K562 (cell line): ENCODE measurements around the gene MDH2. TPM values are rescaled to one million over a fixed set of nuclear protein-coding genes. Genes with fewer than 3 reads are reported as not detected.
A peak's percentile ranks its signal among the peaks of the same experiment; 100 is the strongest.

Source experiments
- AFF1 ChIP-seq, 2 experiments: fragments of 450-650 bp; IDR thresholded peaks; 2 replicates each; pipeline ENCODE4 v1.6.1; 2018; ENCODE audit warnings: mild to moderate bottlenecking in 2 of 2, low read depth in 1 of 2; ENCODE audit not compliant: partially characterized antibody in 2 of 2
- CBX2 ChIP-seq: fragments of 200-600 bp; sonication (generic); IDR thresholded peaks from one replicate; pipeline ENCODE4 v1.6.1; 2012; ENCODE audit warnings: mild to moderate bottlenecking, low read length, inconsistent platforms; ENCODE audit not compliant: insufficient read depth, poor library complexity, severe bottlenecking
- ELF1 ChIP-seq: fragments of 200-800 bp; sonication (Bioruptor generic); IDR thresholded peaks from 2 replicates; pipeline ENCODE4 v1.6.1; 2016; ENCODE audit warnings: missing genetic modification characterization, missing compliant biosample characterization
- ETS2 ChIP-seq: IDR thresholded peaks from 2 replicates; pipeline ENCODE4 v1.6.1; 2016; ENCODE audit warnings: borderline replicate concordance, missing genetic modification characterization, mild to moderate bottlenecking, moderate library complexity, missing compliant biosample characterization; ENCODE audit not compliant: poor library complexity, severe bottlenecking
- HNRNPK ChIP-seq: fragments of 200-400 bp; formaldehyde crosslinking; IDR thresholded peaks from one replicate; pipeline ENCODE4 v1.6.1; 2018; ENCODE audit warnings: mild to moderate bottlenecking, low read depth, low read length; ENCODE audit not compliant: poor library complexity, severe bottlenecking
- HNRNPLL ChIP-seq: fragments of 200-400 bp; formaldehyde crosslinking; IDR thresholded peaks from 2 replicates; pipeline ENCODE4 v1.6.1; 2017; ENCODE audit warnings: low read length, low read depth, mild to moderate bottlenecking; ENCODE audit not compliant: poor library complexity, severe bottlenecking
- IFI16 ChIP-seq: fragments of 250-450 bp; sonication (Bioruptor Pico); IDR thresholded peaks from 2 replicates; pipeline ENCODE4 v2.1.2; 2022; ENCODE audit warnings: mild to moderate bottlenecking, inconsistent platforms
- MAFG ChIP-seq: fragments of 450-650 bp; conservative IDR thresholded peaks from 2 replicates; pipeline ENCODE4 v1.6.1; 2016; ENCODE audit warnings: missing genetic modification characterization, missing compliant biosample characterization
- MCM2 ChIP-seq: fragments of 450-650 bp; IDR thresholded peaks from 2 replicates; pipeline ENCODE4 v1.6.1; 2017; ENCODE audit warnings: low read depth, mild to moderate bottlenecking
- PCBP1 ChIP-seq: fragments of 200-400 bp; formaldehyde crosslinking; IDR thresholded peaks from 2 replicates; pipeline ENCODE4 v1.6.1; 2018; ENCODE audit warnings: mild to moderate bottlenecking, low read depth, low read length; ENCODE audit not compliant: poor library complexity, severe bottlenecking
- POLR3G ChIP-seq: IDR thresholded peaks from 2 replicates; pipeline ENCODE4 v1.6.1; 2011; ENCODE audit not compliant: insufficient read length, insufficient replicate concordance; ENCODE audit errors: extremely low read depth
- SAFB ChIP-seq: fragments of 200-400 bp; formaldehyde crosslinking; IDR thresholded peaks from 2 replicates; pipeline ENCODE4 v1.6.1; 2017; ENCODE audit warnings: low read depth, low read length, borderline replicate concordance
- TFE3 ChIP-seq: fragments of 450-650 bp; formaldehyde crosslinking; IDR thresholded peaks from 2 replicates; pipeline ENCODE4 v1.4.0; 2020; ENCODE audit warnings: mild to moderate bottlenecking, mixed read lengths
- ZNF124 ChIP-seq: sonication (generic); formaldehyde crosslinking; IDR thresholded peaks from 2 replicates; pipeline ENCODE4 v1.8.1; 2022; ENCODE audit warnings: missing genetic modification reagents
- ZNF561 ChIP-seq: fragments of 450-650 bp; formaldehyde crosslinking; conservative IDR thresholded peaks from 2 replicates; pipeline ENCODE4 v1.4.0; 2020; ENCODE audit warnings: mild to moderate bottlenecking, moderate library complexity
- ZNF76 ChIP-seq: fragments of 250-450 bp; sonication (Bioruptor Pico); IDR thresholded peaks from 2 replicates; pipeline ENCODE4 v1.4.0; 2020; ENCODE audit warnings: mild to moderate bottlenecking, moderate library complexity, borderline replicate concordance
- ZNF778 ChIP-seq: fragments of 450-650 bp; formaldehyde crosslinking; IDR thresholded peaks from 2 replicates; pipeline ENCODE4 v1.4.0; 2020; ENCODE audit warnings: mild to moderate bottlenecking, moderate library complexity
- ZNF785 ChIP-seq: fragments of 250-450 bp; sonication (Bioruptor Pico); IDR thresholded peaks from 2 replicates; pipeline ENCODE4 v1.4.0; 2020; ENCODE audit warnings: mild to moderate bottlenecking
- polyA plus RNA-seq, 8 experiments: library from polyadenylated mRNA; depleted of rRNA in 4 of 8; stranded (reverse) in 5 of 8; unstranded in 3 of 8; fragments of >200 nt; fragmentation: Nextera tagmentation in 2 of 8; fragmentation: Illumina TruSeq in 1 of 8; extraction: Ambion mirVana in 2 of 8; extraction: Trizol in 1 of 8; gene quantifications; 2 replicates each; pipeline versions ENCODE4 v1.2.1 to v1.2.3, GENCODE V29; 2011 to 2014; ENCODE audit warnings: inconsistent platforms in 1 of 8, missing spikeins in 1 of 8
- total RNA-seq, 7 experiments: library from RNA; depleted of rRNA in 6 of 7; stranded (reverse); fragments of >200 nt in 6 of 7; fragmentation: Illumina TruSeq in 2 of 7; extraction: Trizol in 2 of 7; gene quantifications; 2 replicates each; pipeline versions ENCODE4 v1.2.1 to v1.2.3, GENCODE V29; 2011 to 2021; ENCODE audit warnings: low replicate concordance in 1 of 7
- TF ChIP-seq, protein P1 (sequence below), 2 experiments: fragments of 450-650 bp; conservative IDR thresholded peaks; 2 replicates each; pipeline ENCODE4 v1.6.1; 2017; ENCODE audit warnings: mild to moderate bottlenecking in 2 of 2, moderate library complexity in 2 of 2

MDH2 gene
- total and polyA plus RNA-seq, 9 of the 15 experiments (the other 6 are each of a cell fraction or from before 2014, with no cell fraction given) = 106 to 701 (median 242) TPM

DNA sequence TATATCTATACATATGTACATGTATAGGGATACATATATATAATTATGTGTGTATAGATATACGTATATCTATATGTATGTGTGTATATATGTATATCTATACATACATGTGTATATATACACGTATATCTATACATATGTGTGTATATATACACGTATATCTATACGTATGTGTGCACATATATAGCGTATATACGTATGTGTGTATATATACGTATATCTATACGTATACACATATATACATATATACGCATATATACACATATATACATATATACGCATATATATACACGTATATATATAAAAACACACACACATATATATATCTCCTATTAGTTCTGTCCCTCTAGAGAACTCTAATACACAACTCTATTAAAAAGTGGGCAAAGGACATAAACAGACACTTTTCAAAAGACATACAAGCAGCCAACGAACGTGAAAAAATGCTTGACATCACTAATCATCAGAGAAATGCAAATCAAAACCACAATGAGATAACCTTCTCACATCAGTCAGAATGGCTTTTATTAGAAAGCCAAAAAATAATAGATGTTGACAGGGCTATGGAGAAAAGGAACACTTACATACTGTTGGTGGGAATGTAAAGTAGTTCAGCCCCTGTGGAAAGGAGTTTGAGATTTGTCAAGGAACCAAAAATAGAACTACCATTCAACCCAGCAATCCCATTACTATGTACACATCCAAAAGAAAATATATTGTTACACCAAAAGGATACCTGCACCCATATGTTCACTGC, 31.5 kb upstream of the MDH2 start (continued):
- TF ChIP-seq TFE3 (CRISPR knock-in tag) (no peak; the same call in 1 of the 2 replicates), ZNF124 (CRISPR knock-in tag) (no peak), ZNF76 (CRISPR knock-in tag) (peak; percentile 96), ZNF561 (CRISPR knock-in tag) (no peak), HNRNPK (no peak), ZNF785 (peak; percentile 83; the same call in 1 of the 2 replicates), PCBP1 (no peak), IFI16 (no peak), ETS2 (tag) (no peak), POLR3G (no peak), CBX2 (no peak), MCM2 (no peak), ZNF778 (no peak), HNRNPLL (no peak), MAFG (tag) (no peak), AFF1 (IDR thresholded peaks at IDR 0.05; ENCODE audit: low read depth in 1 of 2, partially characterized antibody in 2 of 2) (no peak), ELF1 (tag) (no peak), SAFB (no peak)
- TF ChIP-seq, protein P1, sequence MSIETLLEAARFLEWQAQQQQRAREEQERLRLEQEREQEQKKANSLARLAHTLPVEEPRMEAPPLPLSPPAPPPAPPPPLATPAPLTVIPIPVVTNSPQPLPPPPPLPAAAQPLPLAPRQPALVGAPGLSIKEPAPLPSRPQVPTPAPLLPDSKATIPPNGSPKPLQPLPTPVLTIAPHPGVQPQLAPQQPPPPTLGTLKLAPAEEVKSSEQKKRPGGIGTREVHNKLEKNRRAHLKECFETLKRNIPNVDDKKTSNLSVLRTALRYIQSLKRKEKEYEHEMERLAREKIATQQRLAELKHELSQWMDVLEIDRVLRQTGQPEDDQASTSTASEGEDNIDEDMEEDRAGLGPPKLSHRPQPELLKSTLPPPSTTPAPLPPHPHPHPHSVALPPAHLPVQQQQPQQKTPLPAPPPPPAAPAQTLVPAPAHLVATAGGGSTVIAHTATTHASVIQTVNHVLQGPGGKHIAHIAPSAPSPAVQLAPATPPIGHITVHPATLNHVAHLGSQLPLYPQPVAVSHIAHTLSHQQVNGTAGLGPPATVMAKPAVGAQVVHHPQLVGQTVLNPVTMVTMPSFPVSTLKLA (conservative IDR thresholded peaks at IDR 0.05) = no peak
